Measurements from ENCODE around the gene ICAM4. TPM values are rescaled to one million over a fixed set of nuclear protein-coding genes. Genes with fewer than 3 reads are reported as not detected.

ICAM4 gene
- total and polyA plus RNA-seq, 8 donors = 0.56 to 1.9 (median 0.85) TPM; not detected in 5

DNA sequence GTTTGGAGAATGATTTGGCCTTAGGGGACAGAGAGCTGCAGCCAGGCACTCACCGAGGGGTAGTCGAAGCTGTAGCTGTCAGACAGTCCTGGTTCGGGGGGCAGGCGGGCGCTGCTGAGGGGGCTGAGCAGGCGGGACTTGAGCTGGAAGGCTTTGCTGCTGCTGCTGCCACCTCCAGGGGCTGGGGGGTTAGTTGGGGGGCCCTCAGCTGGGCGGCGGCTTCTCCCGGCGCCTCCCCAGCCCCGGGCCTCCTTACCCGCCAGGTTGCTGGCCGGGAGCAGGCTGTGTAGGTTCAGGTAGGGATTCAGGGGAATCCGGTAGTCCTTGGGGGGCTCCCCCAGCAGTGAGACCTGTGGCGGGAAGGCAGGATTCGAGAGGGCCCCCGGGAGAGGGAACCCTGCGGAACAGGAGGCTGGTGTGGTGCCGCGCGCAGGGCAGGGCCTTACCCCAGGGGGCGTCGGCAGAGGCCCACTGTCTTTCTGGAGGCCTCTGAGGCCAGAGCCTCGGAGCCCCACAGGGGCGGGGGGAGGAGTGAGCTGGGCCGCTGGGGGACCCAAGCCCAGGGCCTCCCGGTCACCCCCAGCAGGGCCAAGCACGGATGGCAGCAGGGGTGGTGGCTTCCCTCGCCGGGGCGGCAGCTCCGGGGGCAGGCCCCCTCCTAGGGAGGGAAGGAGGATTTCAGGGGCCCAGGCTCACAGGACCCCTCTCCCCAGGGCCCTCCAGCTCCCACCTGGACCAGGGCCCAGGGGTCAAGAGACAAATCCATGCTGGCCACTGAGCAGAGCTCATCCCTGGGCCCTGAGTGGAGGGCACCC is 34.1 kb downstream of the ICAM4 start:
- TF ChIP-seq POLR2A (IDR thresholded peaks at IDR 0.05) (no peak), EP300 (IDR thresholded peaks at IDR 0.05) (no peak), POLR2AphosphoS5 (IDR thresholded peaks at IDR 0.05) (no peak)
- TF ChIP-seq, protein P1, sequence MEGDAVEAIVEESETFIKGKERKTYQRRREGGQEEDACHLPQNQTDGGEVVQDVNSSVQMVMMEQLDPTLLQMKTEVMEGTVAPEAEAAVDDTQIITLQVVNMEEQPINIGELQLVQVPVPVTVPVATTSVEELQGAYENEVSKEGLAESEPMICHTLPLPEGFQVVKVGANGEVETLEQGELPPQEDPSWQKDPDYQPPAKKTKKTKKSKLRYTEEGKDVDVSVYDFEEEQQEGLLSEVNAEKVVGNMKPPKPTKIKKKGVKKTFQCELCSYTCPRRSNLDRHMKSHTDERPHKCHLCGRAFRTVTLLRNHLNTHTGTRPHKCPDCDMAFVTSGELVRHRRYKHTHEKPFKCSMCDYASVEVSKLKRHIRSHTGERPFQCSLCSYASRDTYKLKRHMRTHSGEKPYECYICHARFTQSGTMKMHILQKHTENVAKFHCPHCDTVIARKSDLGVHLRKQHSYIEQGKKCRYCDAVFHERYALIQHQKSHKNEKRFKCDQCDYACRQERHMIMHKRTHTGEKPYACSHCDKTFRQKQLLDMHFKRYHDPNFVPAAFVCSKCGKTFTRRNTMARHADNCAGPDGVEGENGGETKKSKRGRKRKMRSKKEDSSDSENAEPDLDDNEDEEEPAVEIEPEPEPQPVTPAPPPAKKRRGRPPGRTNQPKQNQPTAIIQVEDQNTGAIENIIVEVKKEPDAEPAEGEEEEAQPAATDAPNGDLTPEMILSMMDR (IDR thresholded peaks at IDR 0.05) = no peak
- no peaks in the 10 kb centered on the region for H3K27me3 ChIP-seq
- H3K4me3 ChIP-seq = no peak overlapping the region
- DNase-seq = no peak
- peaks cover 73 to 95% (median 93%) of the 10 kb centered on the region in 4 donors for H3K36me3 ChIP-seq
- intact Hi-C loops (cut with DNase I; ENCODE audit: low total_unique reads) = loop anchor here (10.0 kb wide), 1 partner anchor 54 kb away; no protein-coding TSS in a partner anchor
- 91 to 98% (median 93%) methylated on average over 20 to 32 of the region's 32 CpGs for WGBS, 5 donors
- no peaks in the 10 kb centered on the region for H3K9me3 ChIP-seq
- no peak overlapping the region for H3K27ac ChIP-seq
- H3K4me1 ChIP-seq = peaks cover 5 to 8% (median 7%) of the 10 kb centered on the region in 4 donors

DNA sequence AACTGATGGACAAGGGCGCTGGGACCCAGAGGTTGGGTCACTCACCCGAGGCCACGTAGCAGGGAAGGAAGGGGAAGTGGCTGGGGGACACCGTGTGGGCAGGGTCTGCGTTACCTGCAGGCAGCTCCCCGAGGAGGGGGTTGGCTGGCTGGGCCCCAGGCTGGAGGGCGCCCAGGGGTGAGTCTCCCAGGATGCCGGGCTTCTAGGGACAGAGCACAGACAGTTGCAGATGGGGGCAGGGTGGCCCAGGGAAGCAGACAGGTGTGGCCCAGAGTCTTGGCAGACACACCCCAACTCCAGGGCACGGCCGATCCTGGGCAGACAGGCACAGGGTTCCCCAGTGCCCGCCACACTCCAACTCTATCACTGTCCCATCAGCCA is 34.7 kb downstream of the ICAM4 start:
- Histone ChIP-seq H3K9me3 (no peaks in the 10 kb centered on the region), H3K4me3 (no peak overlapping the region), H3K27me3 (no peaks in the 10 kb centered on the region), H3K4me1 (peaks cover 0 to 2% (median 1%) of the 10 kb centered on the region in 4 donors), H3K27ac (no peak overlapping the region), H3K36me3 (peaks cover 79 to 100% (median 99%) of the 10 kb centered on the region in 4 donors)
- intact Hi-C loops (cut with DNase I; ENCODE audit: low total_unique reads) = loop anchor here (10.0 kb wide), 1 partner anchor 53 kb away; no protein-coding TSS in a partner anchor
- TF ChIP-seq EP300 (IDR thresholded peaks at IDR 0.05) (no peak), POLR2AphosphoS5 (IDR thresholded peaks at IDR 0.05) (no peak), POLR2A (IDR thresholded peaks at IDR 0.05) (no peak)
- TF ChIP-seq, protein P1 (IDR thresholded peaks at IDR 0.05) = no peak
- no peak for DNase-seq
- WGBS, 5 donors = 78 to 85% (median 83%) methylated on average over 3 to 11 of the region's 11 CpGs

DNA sequence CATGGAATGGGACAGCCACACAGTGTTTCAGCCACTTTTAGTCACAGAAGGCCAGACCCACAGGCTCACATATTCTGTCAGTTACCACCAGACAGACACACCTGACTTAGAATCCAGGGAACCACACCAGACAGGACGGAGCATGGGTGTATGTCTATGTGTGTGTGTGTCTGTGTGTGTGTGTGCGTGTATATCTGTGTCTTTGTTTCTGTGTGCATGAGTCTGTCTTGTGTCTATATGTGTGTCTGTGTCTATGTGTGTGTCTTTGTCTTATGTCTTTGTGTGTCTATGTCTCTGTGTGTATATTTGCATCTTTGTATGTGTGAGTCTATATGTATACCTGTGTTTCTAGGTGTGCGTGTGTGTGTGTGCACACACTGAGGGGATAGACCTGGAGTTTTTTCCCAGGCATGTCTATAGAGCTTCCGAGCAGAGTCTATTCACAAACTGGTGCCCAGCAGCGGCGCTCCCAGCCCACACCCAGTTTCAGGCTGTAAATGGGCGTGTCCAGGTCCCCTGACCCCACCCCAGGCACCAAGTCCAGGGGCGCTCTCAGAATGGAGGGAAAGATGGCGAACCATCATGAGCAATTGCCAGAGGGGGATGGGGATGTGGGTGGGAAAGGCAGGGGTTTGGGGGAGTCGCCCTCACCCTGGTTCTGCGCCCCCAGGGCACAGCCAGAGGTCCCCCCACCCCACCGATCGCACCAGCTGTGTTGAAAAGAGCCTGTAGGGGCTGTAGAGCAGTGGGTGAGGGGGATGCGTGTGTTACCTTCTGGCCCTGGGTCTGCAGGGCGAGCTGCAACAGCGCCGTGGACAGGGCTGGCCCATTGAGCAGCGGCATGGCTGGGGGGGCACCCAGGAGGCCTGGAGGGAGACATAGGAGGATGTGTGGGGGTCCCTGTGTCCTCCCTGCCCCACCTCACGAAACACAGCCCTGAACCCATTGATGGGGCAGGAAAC is 35.4 kb downstream of the ICAM4 start:
- no peaks in the 10 kb centered on the region for H3K9me3 ChIP-seq

More for the DNA sequence above, 35.4 kb downstream of the ICAM4 start:
- Histone ChIP-seq H3K36me3 (peaks cover 85 to 100% (median 100%) of the 10 kb centered on the region in 4 donors), H3K4me3 (no peak overlapping the region), H3K27me3 (no peaks in the 10 kb centered on the region), H3K4me1 (no peaks in the 10 kb centered on the region), H3K27ac (no peak overlapping the region)
- DNase-seq = peak in 1 of 2 donors; percentile 56
- TF ChIP-seq, protein P1 (IDR thresholded peaks at IDR 0.05) = no peak
- no peak for TF ChIP-seq POLR2AphosphoS5 (IDR thresholded peaks at IDR 0.05)
- TF ChIP-seq EP300 (IDR thresholded peaks at IDR 0.05) = no peak
- no peak for TF ChIP-seq POLR2A (IDR thresholded peaks at IDR 0.05)
- intact Hi-C loops (cut with DNase I; ENCODE audit: low total_unique reads) = loop anchor here (10.0 kb wide), 1 partner anchor 53 kb away; no protein-coding TSS in a partner anchor
- 88 to 94% (median 91%) methylated on average over 16 to 19 of the region's 19 CpGs for WGBS, 5 donors

All from stomach (tissue), 9 donors.